OCI-LY7 (cell line): ENCODE measurements around the gene APOC3.

Experiments used
- EZH2phosphoT487 ChIP-seq: fragments of 200-600 bp; sonication (generic); IDR thresholded peaks from 2 replicates; pipeline ENCODE4 v1.6.1; 2018; ENCODE audit warnings: low read depth, borderline replicate concordance, mild to moderate bottlenecking, mixed run types, antibody characterized with exemption, low read length, moderate library complexity, mixed read lengths
- TF ChIP-seq, protein P1 (sequence below): fragments of 200-600 bp; sonication (generic); conservative IDR thresholded peaks from 2 replicates; pipeline ENCODE4 v1.5.1; 2014; ENCODE audit warnings: mild to moderate bottlenecking, antibody characterized with exemption, low read length, moderate library complexity, mixed read lengths

DNA sequence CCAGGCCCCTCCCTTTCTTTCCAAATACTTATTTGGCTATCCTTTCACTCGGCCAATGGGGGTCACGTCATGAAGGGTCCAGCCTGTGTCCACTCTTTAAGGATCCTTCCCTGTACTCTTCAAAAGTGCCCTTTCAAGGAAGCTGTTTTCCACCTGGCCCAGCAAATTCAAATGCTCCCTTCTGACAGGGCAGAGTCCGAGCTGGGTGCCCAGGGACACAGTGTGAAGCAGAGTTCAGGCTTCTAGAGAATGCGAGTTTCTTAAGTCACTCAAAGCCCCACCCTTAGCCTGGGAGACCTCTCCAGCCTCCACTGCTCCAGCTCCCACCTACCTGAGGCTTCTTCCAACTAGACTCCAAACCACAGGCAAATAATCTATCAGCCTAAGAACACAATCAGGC lies 13.2 kb downstream of the APOC3 start:
- TF ChIP-seq, protein P1, sequence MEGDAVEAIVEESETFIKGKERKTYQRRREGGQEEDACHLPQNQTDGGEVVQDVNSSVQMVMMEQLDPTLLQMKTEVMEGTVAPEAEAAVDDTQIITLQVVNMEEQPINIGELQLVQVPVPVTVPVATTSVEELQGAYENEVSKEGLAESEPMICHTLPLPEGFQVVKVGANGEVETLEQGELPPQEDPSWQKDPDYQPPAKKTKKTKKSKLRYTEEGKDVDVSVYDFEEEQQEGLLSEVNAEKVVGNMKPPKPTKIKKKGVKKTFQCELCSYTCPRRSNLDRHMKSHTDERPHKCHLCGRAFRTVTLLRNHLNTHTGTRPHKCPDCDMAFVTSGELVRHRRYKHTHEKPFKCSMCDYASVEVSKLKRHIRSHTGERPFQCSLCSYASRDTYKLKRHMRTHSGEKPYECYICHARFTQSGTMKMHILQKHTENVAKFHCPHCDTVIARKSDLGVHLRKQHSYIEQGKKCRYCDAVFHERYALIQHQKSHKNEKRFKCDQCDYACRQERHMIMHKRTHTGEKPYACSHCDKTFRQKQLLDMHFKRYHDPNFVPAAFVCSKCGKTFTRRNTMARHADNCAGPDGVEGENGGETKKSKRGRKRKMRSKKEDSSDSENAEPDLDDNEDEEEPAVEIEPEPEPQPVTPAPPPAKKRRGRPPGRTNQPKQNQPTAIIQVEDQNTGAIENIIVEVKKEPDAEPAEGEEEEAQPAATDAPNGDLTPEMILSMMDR: no peak
- TF ChIP-seq EZH2phosphoT487: no peak
